Calu3 (cell line): ENCODE data around the gene TCF20. TPM values are rescaled to one million over a fixed set of nuclear protein-coding genes. Genes with fewer than 3 reads are reported as not detected.
A peak's percentile ranks its signal among the peaks of the same experiment; 100 is the strongest.

ENCODE experiments used
- BruUV-seq: library from RNA; stranded (reverse); fragments of 400-500 nt; replicated peaks from 2 replicates; lab custom pipeline; 2021; lab: Mats Ljungman, UMichigan
- CTCF ChIA-PET: fragments of 300-600 bp; sonication (Branson Sonifier 250); formaldehyde crosslinking; loops from one replicate; lab custom pipeline; 2022; ENCODE audit warnings: antibody characterized with exemption; lab: Charles Lee
- DNase-seq: peaks from one replicate; pipeline ENCODE4 v3.0.0; 2022
- H3K27ac Mint-ChIP-seq: one replicate; pipeline ENCODE4 v1.8.0; 2022; ENCODE audit warnings: mixed read lengths; ENCODE audit not compliant: unreplicated experiment
- H3K27me3 Mint-ChIP-seq: one replicate; pipeline ENCODE4 v1.8.0; 2022; ENCODE audit warnings: mixed read lengths; ENCODE audit not compliant: unreplicated experiment
- H3K36me3 Mint-ChIP-seq: one replicate; pipeline ENCODE4 v1.8.0; 2022; ENCODE audit warnings: mild to moderate bottlenecking, moderate library complexity, mixed read lengths; ENCODE audit not compliant: insufficient read depth, unreplicated experiment
- H3K4me1 Mint-ChIP-seq: one replicate; pipeline ENCODE4 v1.8.0; 2022; ENCODE audit warnings: mild to moderate bottlenecking, low read depth, mixed read lengths; ENCODE audit not compliant: unreplicated experiment
- H3K4me3 Mint-ChIP-seq: one replicate; pipeline ENCODE4 v1.8.0; 2022; ENCODE audit warnings: mild to moderate bottlenecking, low read depth, moderate library complexity, mixed read lengths; ENCODE audit not compliant: unreplicated experiment
- H3K9me3 Mint-ChIP-seq: one replicate; pipeline ENCODE4 v1.8.0; 2022; ENCODE audit warnings: low read depth, mixed read lengths; ENCODE audit not compliant: unreplicated experiment
- CTCF ChIP-seq: fragments of 200-600 bp; IDR thresholded peaks from one replicate; pipeline ENCODE4 v1.8.0; 2022; ENCODE audit warnings: antibody characterized with exemption; ENCODE audit not compliant: unreplicated experiment
- intact Hi-C: fragments of 100-400 bp; cut with micrococcal nuclease; formaldehyde crosslinking; loops from one replicate; pipeline ENCODE4 v1.10.0; 2022; ENCODE audit not compliant: unreplicated experiment
- total RNA-seq: library from RNA; stranded (reverse); gene quantifications from 2 replicates; pipeline ENCODE4 v1.2.3, GENCODE V29; 2022

The TCF20 gene
- total RNA-seq, 1 experiment from 2014 or later: 87.2 TPM

GRCh38 chr22:42313204-42313603, 42.8 kb upstream of the TCF20 start:
- BruUV-seq: no TSS peak
- Mint-ChIP-seq H3K4me3 (peak overlapping the region; percentile 43), H3K9me3 (no peaks in the 10 kb centered on the region), H3K27me3 (peaks cover 20% of the 10 kb centered on the region), H3K4me1 (peaks cover 39% of the 10 kb centered on the region), H3K27ac (peak overlapping the region; percentile 63), H3K36me3 (no peaks in the 10 kb centered on the region)
- CTCF ChIA-PET: interaction anchor here (0.7 to 1.3 kb wide), 5 partner anchors 8 to 224 kb away, joined by 3 to 5 read pairs (median 3); no protein-coding TSS in a partner anchor
- intact Hi-C loops: no loop called here
- DNase-seq: no peak
- TF ChIP-seq CTCF: no peak

DNA sequence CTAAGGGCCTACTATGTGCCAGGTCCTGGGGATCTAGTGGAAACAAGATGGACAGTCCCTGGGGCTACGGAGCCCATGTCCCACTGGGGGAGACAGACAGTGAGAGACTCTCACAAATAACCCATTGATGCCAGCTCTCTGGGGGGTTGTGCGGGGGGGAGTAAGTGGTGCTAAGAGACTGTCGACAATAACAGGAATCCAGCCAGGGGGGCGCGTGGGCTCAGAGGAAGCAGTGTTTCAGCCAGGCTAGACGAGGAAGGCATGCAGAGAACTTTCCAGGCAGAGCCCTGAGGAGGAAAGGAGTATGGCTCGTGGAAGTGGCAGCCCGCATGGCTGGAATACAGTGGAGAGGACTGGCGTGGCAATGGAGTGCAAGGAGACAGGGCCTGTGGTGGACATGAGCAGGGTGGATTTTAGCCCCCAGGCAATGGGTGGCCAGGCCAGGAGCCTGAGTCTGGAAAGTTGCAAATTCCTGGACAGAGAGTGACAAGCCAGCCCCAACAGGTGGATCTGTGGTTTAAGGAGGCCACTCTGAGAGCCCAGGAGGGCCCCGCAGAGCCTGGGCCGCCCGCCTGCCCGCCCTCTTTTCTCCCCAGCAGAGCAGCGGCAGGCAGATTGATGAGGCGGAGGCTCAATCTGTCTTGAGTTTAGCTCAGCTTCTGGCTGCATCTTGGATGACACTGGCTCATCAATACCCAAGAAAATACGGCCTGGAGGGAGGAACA, 40.0 kb upstream of the TCF20 start:
- H3K4me3 Mint-ChIP-seq: no peak overlapping the region
- no TSS peak for BruUV-seq
- TF ChIP-seq CTCF: no peak
- no peaks in the 10 kb centered on the region for H3K9me3 Mint-ChIP-seq
- peaks cover 23% of the 10 kb centered on the region for H3K4me1 Mint-ChIP-seq
- intact Hi-C loops: no loop called here
- DNase-seq: no peak
- CTCF ChIA-PET: no interaction called here
- H3K36me3 Mint-ChIP-seq: no peaks in the 10 kb centered on the region
- peaks cover 39% of the 10 kb centered on the region for H3K27me3 Mint-ChIP-seq
- no peak overlapping the region for H3K27ac Mint-ChIP-seq

GRCh38 chr22:42309865-42310264, 39.4 kb upstream of the TCF20 start:
- H3K9me3 Mint-ChIP-seq: no peaks in the 10 kb centered on the region
- intact Hi-C loops: no loop called here
- no peak for TF ChIP-seq CTCF
- peaks cover 17% of the 10 kb centered on the region for H3K4me1 Mint-ChIP-seq
- DNase-seq: no peak
- no TSS peak for BruUV-seq
- CTCF ChIA-PET: no interaction called here
- peaks cover 45% of the 10 kb centered on the region for H3K27me3 Mint-ChIP-seq
- no peak overlapping the region for H3K4me3 Mint-ChIP-seq
- no peak overlapping the region for H3K27ac Mint-ChIP-seq
- no peaks in the 10 kb centered on the region for H3K36me3 Mint-ChIP-seq

GRCh38 chr22:42308892-42309468, 38.5 kb upstream of the TCF20 start:
- no peak for TF ChIP-seq CTCF
- CTCF ChIA-PET: no interaction called here
- peaks cover 54% of the 10 kb centered on the region for H3K27me3 Mint-ChIP-seq
- H3K4me3 Mint-ChIP-seq: no peak overlapping the region
- no TSS peak for BruUV-seq
- no peaks in the 10 kb centered on the region for H3K9me3 Mint-ChIP-seq
- no peak overlapping the region for H3K27ac Mint-ChIP-seq
- intact Hi-C loops: no loop called here
- H3K36me3 Mint-ChIP-seq: no peaks in the 10 kb centered on the region
- no peak for DNase-seq
- H3K4me1 Mint-ChIP-seq: peaks cover 11% of the 10 kb centered on the region
